SK-N-MC (cell line): ENCODE measurements around the gene CCR5.
"Not testable (repeated sequence)": the region's sequence is repeated elsewhere in the genome, so short reads cannot be mapped to it uniquely, and the experiment has no call there.

Source experiments
- DNase-seq: peaks from one replicate; pipeline ENCODE4 v3.0.0-alpha.2; 2011; ENCODE audit warnings: low read depth, low spot score
- H3K27ac ChIP-seq: fragments of 200-600 bp; sonication (generic); 2 replicates; pipeline ENCODE4 v1.5.1; 2016; ENCODE audit warnings: mixed run types
- H3K36me3 ChIP-seq: fragments of 200-600 bp; sonication (generic); 2 replicates; pipeline ENCODE4 v1.6.1; 2017; ENCODE audit warnings: antibody characterized with exemption, low read length, mixed read lengths; ENCODE audit not compliant: insufficient read depth
- H3K4me3 ChIP-seq: fragments of 200-600 bp; sonication (generic); 2 replicates; pipeline ENCODE4 v1.5.1; 2016
- H3K9ac ChIP-seq: fragments of 200-600 bp; sonication (generic); 2 replicates; pipeline ENCODE4 v1.8.0; 2017; ENCODE audit warnings: mixed run types, mixed read lengths; ENCODE audit not compliant: insufficient read length
- H3K9me3 ChIP-seq: fragments of 200-600 bp; sonication (generic); 2 replicates; pipeline ENCODE4 v1.6.1; 2017; ENCODE audit warnings: low read depth, mild to moderate bottlenecking, antibody characterized with exemption, low read length, moderate library complexity, mixed read lengths
- EZH2 ChIP-seq: fragments of 200-600 bp; sonication (generic); IDR thresholded peaks from one replicate; pipeline ENCODE4 v1.6.1; 2017; ENCODE audit warnings: antibody characterized with exemption
- FOXP2 ChIP-seq: optimal IDR thresholded peaks from 2 replicates; pipeline ENCODE3; 2011; ENCODE audit warnings: mild to moderate bottlenecking, moderate library complexity; ENCODE audit not compliant: insufficient read depth; ENCODE audit errors: extremely low read length, control extremely low read depth
- POLR2AphosphoS5 ChIP-seq: IDR thresholded peaks from 2 replicates; pipeline ENCODE4 v1.6.1; 2012; ENCODE audit warnings: mild to moderate bottlenecking, low read depth, low read length, borderline replicate concordance

CCR5 gene

GRCh38 chr3:46389306-46389705, 18.6 kb downstream of the CCR5 start:
- Histone ChIP-seq H3K27ac (no peak overlapping the region), H3K4me3 (no peak overlapping the region), H3K36me3 (no peaks in the 10 kb centered on the region), H3K9ac (no peak overlapping the region), H3K9me3 (no peaks in the 10 kb centered on the region)
- no peak for DNase-seq
- TF ChIP-seq POLR2AphosphoS5: no peak
- TF ChIP-seq FOXP2: no peak
- TF ChIP-seq EZH2: no peak

- not testable (repeated sequence) for H3K36me3 ChIP-seq, H3K9ac ChIP-seq
Measured at GRCh38 chr3:46391526-46391925, 20.8 kb downstream of the CCR5 start.

GRCh38 chr3:46393011-46393410, 22.3 kb downstream of the CCR5 start:
- H3K36me3 ChIP-seq: no peaks in the 10 kb centered on the region
- no peak for TF ChIP-seq POLR2AphosphoS5
- TF ChIP-seq FOXP2: no peak
- no peak for TF ChIP-seq EZH2
- no peaks in the 10 kb centered on the region for H3K9me3 ChIP-seq
- no peak overlapping the region for H3K27ac ChIP-seq
- H3K4me3 ChIP-seq: no peak overlapping the region
- DNase-seq: no peak
- H3K9ac ChIP-seq: no peak overlapping the region

More at GRCh38 chr3:46391526-46391925, 20.8 kb downstream of the CCR5 start:
- not testable (repeated sequence) for H3K9me3 ChIP-seq, DNase-seq, H3K4me3 ChIP-seq, H3K27ac ChIP-seq

DNA sequence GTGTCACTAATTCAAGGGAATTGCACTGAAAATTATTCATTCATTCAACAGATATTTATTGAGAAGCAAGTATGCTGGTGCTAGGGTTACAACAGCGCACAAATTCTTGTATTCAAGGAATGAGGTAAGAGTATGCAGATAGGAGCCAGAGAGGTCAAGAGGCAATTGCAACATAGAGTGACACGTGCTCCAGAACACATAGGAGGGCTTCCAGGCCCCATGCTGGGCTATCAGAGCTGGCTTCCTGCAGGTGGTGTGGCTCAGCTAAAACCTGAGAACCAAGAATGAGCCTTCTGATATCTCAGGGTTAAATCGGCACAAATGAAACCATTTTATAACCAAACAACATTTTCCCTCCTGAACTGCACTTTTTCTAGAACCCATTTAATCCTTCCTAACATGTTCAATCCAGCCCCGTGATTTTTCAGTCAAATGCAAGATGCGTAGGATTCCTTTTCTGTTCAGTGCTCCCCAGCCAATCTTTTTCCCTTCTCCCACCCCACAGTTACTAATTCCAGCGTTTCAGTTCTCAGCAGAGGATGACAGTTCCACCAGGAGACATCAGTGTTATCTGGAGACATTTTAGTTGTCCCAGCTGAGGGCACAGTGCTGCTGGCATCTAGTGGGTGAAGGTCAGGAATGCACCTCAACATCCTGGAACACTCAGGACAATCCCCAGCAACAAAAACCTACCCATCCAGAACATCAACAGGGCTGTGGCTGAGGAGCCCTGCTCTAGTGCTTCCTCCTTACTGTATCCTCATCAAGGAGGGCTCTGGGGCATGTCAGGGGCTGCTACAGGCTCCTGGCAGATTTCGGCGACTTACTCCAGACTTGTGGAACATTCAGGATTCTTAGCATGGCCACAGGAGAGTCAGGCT, 23.0 kb downstream of the CCR5 start:
- no peaks in the 10 kb centered on the region for H3K9me3 ChIP-seq
- no peak for DNase-seq
- H3K36me3 ChIP-seq: no peaks in the 10 kb centered on the region
- H3K27ac ChIP-seq: no peak overlapping the region
- TF ChIP-seq EZH2: no peak
- TF ChIP-seq POLR2AphosphoS5: no peak
- no peak for TF ChIP-seq FOXP2
- no peak overlapping the region for H3K9ac ChIP-seq
- H3K4me3 ChIP-seq: no peak overlapping the region

GRCh38 chr3:46395210-46395661, 24.5 kb downstream of the CCR5 start:
- no peaks in the 10 kb centered on the region for H3K9me3 ChIP-seq
- H3K9ac ChIP-seq: no peak overlapping the region
- no peaks in the 10 kb centered on the region for H3K36me3 ChIP-seq
- no peak overlapping the region for H3K27ac ChIP-seq
- TF ChIP-seq EZH2 (no peak), FOXP2 (no peak), POLR2AphosphoS5 (no peak)
- H3K4me3 ChIP-seq: no peak overlapping the region
- no peak for DNase-seq

DNA sequence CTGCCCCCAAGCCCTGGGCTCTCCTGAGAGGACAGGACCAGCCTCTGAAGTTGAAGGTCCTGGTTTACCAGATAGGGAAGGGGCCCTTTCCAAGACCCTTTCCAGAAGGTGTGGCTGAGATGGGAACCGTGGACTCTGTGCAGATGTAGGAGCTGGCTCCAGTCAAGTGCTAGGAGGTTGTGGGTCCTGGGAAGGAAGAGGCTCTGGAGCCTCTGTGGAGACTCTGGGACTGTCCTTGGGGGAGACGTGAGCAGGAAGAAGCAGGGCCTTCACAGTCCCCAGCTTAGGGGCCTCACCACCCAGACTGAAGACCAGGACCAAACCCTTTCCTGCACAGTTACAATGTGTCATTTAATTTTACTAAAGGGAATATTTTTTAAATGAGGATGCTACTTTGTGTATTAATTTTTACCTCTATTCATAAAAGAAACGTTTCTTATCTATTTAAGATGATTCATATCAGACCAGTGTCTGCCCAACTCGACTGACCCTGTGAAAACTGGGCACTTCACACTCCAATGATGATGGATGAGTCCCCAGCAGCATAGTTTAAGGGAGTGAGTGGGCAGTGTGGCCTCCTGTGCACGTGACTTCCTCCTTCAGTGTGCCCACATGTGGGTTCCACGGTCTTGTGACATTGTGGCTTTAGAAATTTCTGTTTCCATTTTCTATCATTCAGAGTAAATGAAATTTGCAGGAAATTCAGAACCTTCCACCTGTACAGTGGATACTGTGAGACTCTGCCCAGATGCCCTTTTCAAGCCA, 25.2 kb downstream of the CCR5 start:
- H3K9me3 ChIP-seq: no peaks in the 10 kb centered on the region
- no peaks in the 10 kb centered on the region for H3K36me3 ChIP-seq
- H3K4me3 ChIP-seq: no peak overlapping the region
- TF ChIP-seq EZH2 (no peak), FOXP2 (no peak), POLR2AphosphoS5 (no peak)
- H3K9ac ChIP-seq: no peak overlapping the region
- H3K27ac ChIP-seq: no peak overlapping the region
- no peak for DNase-seq

- Histone ChIP-seq H3K36me3 (no peaks in the 10 kb centered on the region), H3K9ac (no peak overlapping the region), H3K4me3 (no peak overlapping the region), H3K9me3 (no peaks in the 10 kb centered on the region), H3K27ac (no peak overlapping the region)
- no peak for DNase-seq
- TF ChIP-seq POLR2AphosphoS5: no peak
- TF ChIP-seq FOXP2: no peak
- no peak for TF ChIP-seq EZH2
Measured at GRCh38 chr3:46397111-46397510, 26.4 kb downstream of the CCR5 start.

- Histone ChIP-seq H3K27ac (no peak overlapping the region), H3K4me3 (no peak overlapping the region), H3K9ac (no peak overlapping the region), H3K9me3 (no peaks in the 10 kb centered on the region), H3K36me3 (no peaks in the 10 kb centered on the region)
- TF ChIP-seq EZH2 (no peak), FOXP2 (no peak), POLR2AphosphoS5 (no peak)
- no peak for DNase-seq
Measured at GRCh38 chr3:46398186-46398955, 27.6 kb downstream of the CCR5 start.
